Globus pallidus (tissue), 1 donor: Measurements from ENCODE around the gene MELK.
"Not testable (repeated sequence)": the region's sequence is repeated elsewhere in the genome, so short reads cannot be mapped to it uniquely, and the experiment has no call there.

Source experiments
- DNase-seq: peaks from one replicate; pipeline ENCODE4 v3.0.0-alpha.2; 2015; ENCODE audit warnings: low spot score

MELK gene

GRCh38 chr9:36572515-36573418 is at the start of gene MELK:
Gene MELK (plus strand): TSS chr9:36572895. CDS start chr9:36581682, 8,787 bp downstream.
- DNase-seq = peak; percentile 59

- DNase-seq = no peak
Measured at GRCh38 chr9:36530224-36530623, 42.5 kb upstream of the MELK start.

- DNase-seq = no peak
Measured at GRCh38 chr9:36532353-36532752, 40.3 kb upstream of the MELK start.

DNA sequence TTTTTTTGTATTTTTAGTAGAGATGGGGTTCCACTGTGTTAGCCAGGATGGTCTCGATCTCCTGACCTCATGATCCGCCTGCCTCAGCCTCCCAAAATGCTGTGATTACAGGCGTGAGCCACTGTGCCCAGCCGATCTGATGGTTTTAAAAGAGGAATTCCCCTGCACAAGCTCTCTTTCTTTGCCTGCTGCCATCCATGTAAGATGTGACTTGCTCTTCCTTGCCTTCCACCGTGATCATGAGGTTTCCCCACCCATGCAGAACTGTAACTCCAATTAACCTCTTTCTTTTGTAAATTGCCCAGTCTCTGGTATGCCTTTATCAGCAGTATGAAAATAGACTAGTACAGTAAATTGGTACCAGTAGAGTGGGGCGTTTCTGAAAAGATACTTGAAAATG is 39.0 kb upstream of the MELK start:
- not testable (repeated sequence) for DNase-seq

GRCh38 chr9:36535107-36535506 is 37.6 kb upstream of the MELK start:
- no peak for DNase-seq

- DNase-seq = no peak
Measured at GRCh38 chr9:36537861-36538260, 34.8 kb upstream of the MELK start.

- DNase-seq = no peak
Measured at GRCh38 chr9:36542355-36542754, 30.3 kb upstream of the MELK start.

DNA sequence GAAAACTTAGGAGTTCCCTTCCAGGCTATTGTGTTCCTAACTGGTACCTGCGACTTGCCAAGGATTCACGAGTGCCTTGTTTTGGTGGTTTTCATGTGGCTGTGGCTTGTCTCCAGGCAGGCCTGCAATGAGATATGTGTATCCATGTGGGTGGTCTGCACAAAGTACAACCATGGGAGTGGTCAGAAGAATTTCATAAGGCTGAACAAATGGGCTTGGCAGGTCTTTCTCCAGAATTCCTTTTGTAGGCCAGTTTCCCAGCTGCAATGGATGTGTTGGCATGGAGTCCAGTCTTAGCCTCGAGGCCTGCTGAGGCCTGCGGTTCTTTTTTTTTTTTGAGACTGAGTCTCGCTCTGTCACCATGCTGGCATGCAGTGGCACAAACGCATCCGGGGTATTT is 28.8 kb upstream of the MELK start:
- DNase-seq = peak; percentile 5

GRCh38 chr9:36547598-36547997 is 25.1 kb upstream of the MELK start:
- DNase-seq = no peak

GRCh38 chr9:36548454-36548853 is 24.2 kb upstream of the MELK start:
- DNase-seq = no peak

DNA sequence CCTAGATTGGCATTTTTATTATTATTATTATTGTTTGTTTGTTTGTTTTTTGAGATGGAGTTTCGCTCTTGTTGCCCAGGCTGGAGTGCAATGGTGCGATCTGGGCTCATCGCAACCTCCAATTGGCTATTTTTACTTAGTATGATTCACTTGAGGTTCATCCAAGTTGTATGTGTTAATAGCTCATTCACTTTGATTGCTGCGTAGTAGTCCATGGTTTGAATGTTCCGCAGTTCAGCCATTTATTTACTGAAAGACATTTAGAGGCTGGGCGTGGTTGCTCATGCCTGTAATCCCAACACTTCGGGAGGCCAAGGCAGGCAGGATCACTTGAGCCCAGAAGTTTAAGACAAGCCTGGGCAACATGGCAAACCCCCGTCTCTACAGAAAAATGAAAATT is 22.6 kb upstream of the MELK start:
- no peak for DNase-seq

GRCh38 chr9:36550631-36551098 is 22.0 kb upstream of the MELK start:
- DNase-seq = not testable (repeated sequence)

DNA sequence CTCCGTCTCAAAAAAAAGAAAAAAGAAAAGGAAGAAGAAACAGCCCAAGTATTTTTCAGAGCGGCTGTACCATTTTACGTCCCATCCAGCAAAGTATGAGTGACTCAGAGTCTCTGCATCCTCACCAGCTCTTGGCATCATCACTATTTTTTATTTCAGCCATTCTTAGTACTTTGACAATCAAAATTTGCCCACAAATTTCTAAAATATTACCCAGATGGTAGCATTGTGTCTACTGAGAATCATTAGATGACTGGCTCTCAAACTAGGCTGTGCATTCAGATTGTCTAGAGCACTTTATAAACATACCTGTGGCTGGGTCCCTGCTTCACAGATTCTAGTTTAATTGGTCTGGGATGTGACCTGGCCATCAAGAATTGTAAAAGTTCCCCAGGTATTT is 21.6 kb upstream of the MELK start:
- no peak for DNase-seq

- no peak for DNase-seq
Measured at GRCh38 chr9:36551910-36552309, 20.8 kb upstream of the MELK start.

GRCh38 chr9:36559036-36559695 is 13.5 kb upstream of the MELK start:
- DNase-seq = no peak

DNA sequence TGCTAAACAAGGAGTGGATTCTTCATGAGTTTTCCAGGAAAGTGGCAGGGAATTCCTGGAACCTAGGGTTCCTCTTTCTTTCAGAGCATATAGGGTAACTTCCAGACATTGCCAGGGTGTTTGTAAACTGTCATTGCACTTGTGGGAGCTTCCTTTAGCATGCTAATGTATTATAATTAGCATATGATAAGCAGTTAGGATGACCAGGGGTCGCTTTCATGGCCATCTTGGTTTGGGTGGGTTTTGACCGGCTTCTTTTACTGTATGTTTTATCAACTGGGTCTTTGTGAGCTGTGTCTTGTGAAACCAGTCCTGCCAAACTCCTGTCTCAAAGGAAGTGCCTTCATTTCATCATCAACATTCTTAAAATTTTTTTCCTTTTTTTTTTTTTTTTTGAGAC is 11.9 kb upstream of the MELK start:
- DNase-seq = no peak

- DNase-seq = not testable (repeated sequence)
Measured at GRCh38 chr9:36562801-36563200, 9.9 kb upstream of the MELK start.

DNA sequence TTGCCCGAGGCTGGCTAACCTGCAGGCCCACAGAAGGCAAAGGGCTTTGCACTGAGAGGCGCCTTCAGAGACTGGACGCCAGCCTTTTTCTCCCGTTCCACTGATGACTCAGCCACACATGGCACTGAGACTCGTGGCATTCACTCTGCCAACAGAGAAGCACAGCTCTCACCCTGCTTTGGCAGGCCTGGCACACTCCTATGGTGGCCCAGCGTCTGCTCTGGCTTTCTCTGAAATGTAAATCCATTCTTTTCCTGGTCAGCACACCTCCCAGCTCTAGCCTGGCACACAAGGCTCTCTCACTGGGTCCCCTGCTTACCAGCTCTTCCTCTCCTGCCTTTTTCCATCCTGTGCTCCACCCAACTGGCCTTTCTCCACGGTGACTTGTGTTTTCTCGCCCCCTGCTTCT is 5.9 kb upstream of the MELK start:
- DNase-seq = peak; percentile 84

- not testable (repeated sequence) for DNase-seq
Measured at GRCh38 chr9:36568681-36569080, 4.0 kb upstream of the MELK start.

DNA sequence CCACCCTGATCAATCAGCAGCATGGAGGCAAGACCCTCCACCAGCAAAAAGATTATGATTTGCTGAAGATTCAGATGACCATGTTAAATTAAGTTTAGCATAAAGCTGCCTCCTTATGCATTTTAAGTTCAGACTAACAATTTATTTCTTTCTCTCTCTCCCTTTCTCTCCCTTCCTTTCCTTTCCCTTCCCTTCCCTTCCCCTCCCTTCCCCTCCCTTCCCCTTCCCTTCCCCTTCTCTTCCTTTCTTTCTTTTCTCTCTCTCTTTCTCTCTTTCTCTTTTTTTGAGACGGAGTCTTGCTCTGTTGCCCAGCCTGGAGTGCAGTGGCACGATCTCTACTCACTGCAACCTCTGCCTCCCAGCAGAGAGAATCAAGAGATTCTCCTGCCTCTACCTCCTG is 1.4 kb upstream of the MELK start:
- no peak for DNase-seq

GRCh38 chr9:36574045-36574444 is 1.4 kb downstream of the MELK start:
- not testable (repeated sequence) for DNase-seq

GRCh38 chr9:36575411-36575882 is 2.8 kb downstream of the MELK start:
- DNase-seq = no peak

DNA sequence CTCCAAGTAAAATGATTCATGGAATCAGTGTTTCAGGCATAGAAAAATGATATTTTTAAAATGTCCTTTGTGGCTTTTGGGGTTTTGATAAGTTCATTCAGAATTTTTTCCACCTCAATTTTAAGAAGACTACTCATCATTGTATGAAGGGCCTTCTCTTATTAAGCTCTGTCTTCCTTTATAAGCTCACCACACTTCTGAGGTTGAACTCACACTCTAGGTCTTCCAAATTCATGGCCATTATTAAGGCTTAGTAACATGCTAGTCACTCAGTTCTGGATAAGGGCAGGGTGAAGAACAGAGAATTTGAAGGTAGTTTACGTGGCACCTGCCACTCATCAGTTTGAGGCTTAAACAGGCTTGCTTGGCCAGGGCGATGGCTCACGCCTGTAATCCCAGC is 4.2 kb downstream of the MELK start:
- no peak for DNase-seq
